ENCODE measurements around the gene MAJIN. TPM values are rescaled to one million over a fixed set of nuclear protein-coding genes. Genes with fewer than 3 reads are reported as not detected.

MAJIN gene
- polyA plus RNA-seq, 3 donors, result 0.76 to 1.2 (median 1.1) TPM

DNA sequence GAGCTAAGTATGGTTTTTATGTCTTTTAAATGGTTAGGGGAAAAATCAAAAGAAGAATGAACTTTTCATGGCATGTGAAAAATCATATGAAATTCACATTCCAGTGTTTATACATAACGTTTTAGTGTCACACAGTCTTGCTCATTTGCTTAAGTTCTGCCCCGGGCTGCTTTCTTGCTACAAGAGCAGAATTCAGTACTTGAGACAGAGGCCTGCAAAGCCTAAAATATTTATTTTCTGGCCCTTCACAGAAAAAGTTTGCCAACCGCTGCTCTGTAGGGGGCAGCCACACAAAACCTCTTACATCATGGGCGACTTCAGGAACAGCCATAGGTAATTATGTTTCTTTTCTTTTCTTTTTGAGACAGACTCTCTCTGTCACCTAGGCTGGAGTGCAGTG lies 53.9 kb downstream of the MAJIN start:
- peak in 1 of 11 donors; percentile 17 for DNase-seq (ENCODE audit: extremely low read depth in 1 of 11, low read depth in 9 of 11, low spot score in 4 of 11)

DNA sequence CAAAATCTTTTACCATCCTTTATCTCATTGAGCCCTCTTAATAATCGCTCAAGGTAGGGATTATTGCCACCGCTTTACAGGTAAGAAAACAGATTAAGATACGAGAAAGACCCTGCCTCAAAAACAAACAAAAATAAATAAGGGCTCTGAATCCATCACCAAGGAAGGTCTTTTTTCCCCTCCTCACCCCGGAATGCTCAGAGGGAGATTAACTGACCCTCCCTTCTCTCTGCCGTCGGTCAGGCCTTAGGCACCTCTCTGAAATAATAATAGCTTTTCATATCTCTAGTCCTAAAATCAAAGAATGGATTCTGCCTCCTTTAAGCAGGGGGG lies 54.3 kb downstream of the MAJIN start:
- no peak for DNase-seq (ENCODE audit: extremely low read depth in 1 of 11, low read depth in 9 of 11, low spot score in 4 of 11)

DNA sequence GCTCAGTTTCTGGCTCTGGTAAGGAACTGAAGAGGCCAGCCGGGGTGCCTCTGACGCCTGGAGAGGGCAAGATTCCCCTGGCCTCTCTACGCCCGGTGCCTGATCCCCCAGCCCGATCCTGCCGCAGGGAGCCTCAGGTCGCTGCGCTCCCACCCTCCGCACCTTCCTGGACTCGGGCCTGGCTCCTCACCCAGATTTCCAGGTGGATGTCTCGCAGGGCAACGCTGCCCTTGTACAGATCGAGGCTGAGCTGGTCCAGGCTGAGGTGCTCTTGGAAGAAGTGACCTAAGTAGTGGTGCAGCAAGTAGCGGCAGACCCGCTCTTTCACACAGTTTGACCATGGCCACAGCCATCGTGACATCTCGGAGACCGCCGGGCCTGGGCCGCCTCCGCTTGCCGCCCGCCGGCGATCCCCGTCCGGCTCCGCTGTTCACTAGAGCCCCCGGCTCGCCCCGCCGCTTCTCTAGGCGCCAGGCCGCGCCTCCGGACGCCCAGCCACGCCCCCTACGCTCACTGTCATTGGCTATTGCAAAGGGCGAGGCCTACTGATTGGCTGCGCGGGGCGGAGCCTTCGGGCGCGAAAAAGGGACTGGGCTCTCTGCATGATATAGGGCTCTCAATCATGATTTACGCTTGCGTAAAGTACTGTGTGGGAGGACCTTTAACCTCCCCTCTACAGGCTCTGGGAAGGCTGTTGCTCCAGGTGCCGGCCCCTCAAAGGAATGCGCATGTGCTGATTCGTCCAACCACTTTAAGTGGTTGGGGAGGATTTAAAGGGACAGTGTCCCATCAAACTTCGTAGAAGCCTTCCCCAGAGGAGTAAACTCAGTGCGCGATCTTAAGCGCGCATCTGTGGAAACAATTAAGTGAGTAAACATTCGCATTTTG lies 54.9 kb downstream of the MAJIN start, which contains the start of gene ATG2A:
Gene ATG2A, minus strand, starts transcription at position 435 of the 888 bp plus-strand sequence. Its CDS starts 74 bp downstream, at position 361.
- DNase-seq (ENCODE audit: extremely low read depth in 1 of 11, low read depth in 9 of 11, low spot score in 4 of 11), result peak; percentile 98 to 100 (median 99)

DNA sequence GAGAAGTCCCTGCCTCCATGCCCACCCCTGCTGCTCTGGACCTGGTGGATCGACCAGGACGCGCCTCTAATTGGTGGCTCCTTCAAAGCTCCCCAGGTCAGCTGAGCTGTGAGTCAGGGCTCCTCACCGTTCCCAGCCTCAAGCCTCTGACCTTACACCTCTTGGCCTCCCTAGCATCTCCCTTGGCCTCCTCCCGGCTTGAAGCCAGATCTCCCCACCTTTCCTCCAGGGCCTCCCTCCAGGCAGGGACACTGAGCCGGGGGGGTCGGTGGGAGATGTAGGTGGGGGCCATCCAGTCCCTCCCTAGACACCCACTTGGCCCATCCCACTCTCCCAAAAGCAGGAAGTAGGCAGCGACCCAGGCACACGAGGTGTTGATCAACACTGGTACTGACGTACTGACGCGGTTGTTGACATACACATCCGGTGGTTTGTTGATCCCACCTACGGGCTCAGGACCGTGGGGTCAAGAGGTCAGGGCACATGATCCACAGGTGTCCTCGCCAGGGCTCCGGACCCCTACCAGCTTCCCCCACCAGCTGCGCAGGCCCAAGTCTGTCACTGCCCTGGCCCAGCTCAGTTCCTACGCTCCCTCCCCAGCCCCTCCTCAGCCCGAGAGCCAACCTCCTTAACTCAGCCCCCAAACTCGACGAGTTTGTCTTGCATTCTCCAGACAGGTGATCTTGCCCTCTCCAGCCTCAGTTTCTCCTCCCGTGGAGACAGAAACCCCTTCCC lies 55.7 kb downstream of the MAJIN start:
- DNase-seq (ENCODE audit: extremely low read depth in 1 of 11, low read depth in 9 of 11, low spot score in 4 of 11), result no peak

DNA sequence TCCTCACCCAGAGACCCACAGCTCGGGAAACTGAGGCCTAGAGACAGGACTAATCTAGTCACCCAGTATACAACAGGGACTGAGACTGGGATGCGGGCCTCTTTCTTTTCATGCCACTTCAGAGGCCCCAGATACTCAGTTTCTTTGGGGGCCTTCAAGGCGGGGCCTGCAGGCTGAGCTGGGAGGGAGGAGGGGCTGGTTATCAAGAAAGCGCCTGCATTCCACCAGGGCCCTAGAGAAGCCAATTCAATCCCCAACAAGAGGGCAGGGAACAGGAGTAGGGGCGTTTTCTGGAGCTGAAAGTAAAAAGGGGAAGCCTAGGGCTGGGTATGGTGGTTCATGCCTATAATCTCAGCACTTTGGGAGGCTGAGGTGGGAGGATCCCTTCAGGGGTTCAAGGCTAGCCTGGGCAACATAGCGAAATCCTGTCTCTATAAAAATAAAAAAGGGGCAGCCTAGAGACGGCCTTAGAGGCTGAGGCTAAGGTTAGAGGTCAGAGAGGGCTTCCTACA lies 56.5 kb downstream of the MAJIN start:
- DNase-seq (ENCODE audit: extremely low read depth in 1 of 11, low read depth in 9 of 11, low spot score in 4 of 11), result no peak

DNA sequence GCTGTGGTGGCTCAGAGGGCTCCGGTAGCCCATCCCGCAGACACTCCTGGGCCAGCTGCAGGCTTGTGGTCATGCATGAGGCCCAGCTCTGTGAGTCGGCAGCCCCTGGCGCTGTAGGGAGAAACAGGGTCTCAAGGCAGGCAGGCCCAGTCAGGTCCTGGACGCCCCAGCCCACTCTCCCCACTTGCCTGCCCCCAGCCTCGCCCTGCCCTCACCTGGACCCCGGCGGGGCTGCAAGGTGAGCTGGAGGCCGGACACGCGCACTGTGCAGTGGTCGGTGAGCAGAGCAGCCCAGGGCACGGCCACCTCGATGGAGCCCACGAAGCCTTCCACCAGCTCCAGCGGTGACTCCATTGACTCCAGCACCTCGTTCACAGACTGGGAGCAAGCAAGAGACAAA lies 57.8 kb downstream of the MAJIN start:
- DNase-seq (ENCODE audit: extremely low read depth in 1 of 11, low read depth in 9 of 11, low spot score in 4 of 11), result no peak

DNA sequence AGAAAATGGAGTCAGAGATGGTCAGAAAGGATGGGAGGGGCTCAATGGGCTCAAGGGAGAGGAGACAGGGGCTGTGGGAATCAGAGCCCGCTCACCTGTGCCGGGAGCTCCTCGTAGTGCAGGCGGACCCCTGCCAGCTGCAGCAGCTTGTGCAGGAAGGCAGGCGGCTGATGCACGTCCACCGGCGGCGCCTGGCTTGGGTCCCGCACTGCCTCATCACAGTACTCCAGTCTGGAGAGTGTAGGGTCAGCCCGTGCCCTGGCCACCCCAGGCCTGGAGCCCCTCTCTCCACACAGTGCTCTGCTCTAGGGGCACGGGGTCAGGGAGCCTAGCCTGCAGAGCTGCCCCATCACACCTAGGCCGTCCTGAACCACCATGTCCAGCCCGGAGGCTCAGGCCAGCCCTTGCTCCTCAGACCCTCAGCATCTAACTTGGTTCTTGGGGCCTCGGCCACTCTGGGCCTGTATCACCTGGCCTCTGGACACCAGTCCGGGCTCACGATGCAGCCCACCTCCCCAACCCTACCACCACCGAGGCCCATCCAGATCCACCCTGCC lies 58.7 kb downstream of the MAJIN start:
- DNase-seq (ENCODE audit: extremely low read depth in 1 of 11, low read depth in 9 of 11, low spot score in 4 of 11), result no peak

DNA sequence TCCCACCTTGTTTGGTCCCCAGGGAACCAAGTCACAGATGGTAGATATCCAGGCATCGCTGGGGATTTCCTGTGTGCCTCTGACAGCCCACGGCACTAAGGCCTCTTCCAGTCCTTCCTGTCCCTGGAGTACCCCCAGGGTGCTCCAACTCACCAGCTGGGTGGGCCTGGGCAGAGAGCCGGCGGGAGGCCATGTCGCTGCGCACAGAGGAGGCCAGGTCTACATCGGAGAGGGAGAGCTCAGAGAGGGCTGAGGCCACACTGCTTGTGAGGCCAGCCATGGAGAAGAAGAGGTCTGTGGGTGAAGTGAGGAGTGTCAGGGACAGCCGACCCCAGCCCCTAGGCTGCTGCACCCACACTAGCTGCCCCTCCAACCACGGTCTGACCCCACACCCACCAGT lies 60.2 kb downstream of the MAJIN start:
- DNase-seq (ENCODE audit: extremely low read depth in 1 of 11, low read depth in 9 of 11, low spot score in 4 of 11), result no peak

DNA sequence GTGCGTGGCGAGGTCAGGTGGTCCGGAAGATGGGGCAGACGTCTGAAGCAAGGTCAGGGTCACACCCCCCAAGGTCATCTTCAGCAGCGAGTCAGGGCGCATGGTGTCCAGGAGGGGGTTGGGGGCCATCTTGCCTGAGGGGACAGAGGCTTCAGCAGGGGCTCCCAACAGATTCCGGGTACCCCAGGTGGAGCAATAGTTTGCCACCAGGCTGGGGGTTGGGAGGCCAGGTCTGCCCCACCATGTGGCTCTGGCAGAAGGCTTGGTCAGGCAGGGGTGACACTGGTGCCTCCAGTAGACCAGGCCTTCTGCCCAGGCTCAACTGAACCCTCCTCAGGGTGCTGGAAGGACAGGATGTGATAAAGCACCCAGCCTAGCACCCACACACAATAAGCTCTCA lies 60.8 kb downstream of the MAJIN start:
- no peak for DNase-seq (ENCODE audit: extremely low read depth in 1 of 11, low read depth in 9 of 11, low spot score in 4 of 11)

DNA sequence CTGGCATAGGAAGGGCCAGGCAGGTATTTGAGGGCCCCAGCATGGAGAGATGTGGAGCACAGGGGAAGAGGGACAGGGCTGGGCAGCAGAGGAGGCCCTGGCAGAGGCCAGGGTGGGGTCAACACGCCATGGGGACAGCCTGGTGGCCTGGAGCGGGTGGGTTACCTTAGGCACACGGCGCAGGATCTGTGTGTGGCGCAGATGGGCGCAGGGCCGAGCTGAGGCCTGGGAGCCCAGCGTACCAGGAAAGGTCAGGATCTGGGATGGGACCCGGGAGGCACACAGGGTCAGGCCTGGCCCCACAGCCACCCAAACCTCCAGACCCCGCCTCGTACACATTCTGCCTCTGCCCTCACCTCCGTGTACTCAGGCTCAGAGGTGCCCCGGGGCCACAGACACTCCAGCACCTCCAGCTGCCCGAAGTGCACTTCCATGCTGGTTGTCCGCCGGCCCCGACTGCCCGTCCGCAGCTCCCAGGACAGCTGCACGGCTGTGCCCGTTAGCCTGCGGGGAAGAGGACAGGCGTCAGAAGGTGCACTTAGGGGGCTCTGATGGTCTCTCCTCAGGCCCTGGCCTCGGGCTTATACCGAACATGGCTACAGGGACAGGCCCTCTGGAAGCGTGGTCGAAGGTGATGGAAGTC lies 61.3 kb downstream of the MAJIN start:
- no peak for DNase-seq (ENCODE audit: extremely low read depth in 1 of 11, low read depth in 9 of 11, low spot score in 4 of 11)

DNA sequence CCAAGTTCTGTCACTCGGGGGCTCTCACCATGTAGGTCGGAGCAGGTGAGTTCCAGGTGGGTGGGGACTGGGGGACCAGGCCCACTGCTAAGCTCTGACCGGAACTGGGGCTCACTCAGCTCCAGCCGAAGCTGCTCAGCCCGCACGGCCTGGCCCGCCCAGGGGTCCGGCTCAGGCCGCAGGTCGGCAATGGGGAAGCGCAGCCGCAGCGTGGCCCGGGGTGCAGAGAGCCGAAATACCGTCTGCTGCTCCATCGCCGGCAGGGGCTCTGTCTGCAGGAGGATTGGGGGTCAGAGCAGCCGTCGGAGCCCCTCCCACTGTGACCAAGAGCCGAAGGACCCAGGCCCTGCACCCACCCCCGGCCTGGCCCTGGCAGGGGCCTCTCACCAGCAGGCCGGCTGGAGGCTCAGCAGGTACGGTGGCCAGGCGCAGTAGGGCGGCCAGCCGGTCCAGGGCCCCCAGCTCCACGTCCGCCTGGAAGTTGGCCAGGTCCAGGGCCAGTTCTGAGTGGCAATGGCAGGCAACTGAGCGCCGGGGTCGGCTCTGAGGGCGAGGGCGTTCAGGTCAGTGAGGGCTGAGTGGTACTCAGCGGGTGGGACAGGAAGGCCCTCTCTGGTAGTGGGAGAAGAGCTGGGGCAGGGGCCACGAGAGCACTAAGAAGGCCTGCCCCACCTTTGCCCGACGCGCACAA lies 62.1 kb downstream of the MAJIN start:
- no peak for DNase-seq (ENCODE audit: extremely low read depth in 1 of 11, low read depth in 9 of 11, low spot score in 4 of 11)

DNA sequence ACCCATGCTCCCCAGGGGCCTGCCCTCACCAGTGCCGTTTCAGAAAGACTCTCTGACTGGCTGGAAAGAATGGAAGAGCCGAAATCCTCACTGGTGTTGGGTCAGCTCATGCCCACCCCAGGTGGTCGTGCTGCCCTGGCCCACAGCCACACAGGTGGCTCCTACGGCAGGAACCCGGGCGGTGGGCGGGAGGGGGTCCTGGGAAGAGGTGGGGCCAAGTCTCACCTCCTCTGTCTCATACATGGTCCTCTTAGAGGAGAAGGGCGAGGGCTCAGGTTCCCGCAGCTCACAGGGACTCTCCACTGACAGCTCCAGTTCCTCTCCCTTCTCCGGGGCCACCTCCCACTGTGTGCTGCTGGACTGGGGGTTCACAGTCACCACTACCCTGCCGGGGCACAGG lies 63.1 kb downstream of the MAJIN start:
- DNase-seq (ENCODE audit: extremely low read depth in 1 of 11, low read depth in 9 of 11, low spot score in 4 of 11), result no peak

DNA sequence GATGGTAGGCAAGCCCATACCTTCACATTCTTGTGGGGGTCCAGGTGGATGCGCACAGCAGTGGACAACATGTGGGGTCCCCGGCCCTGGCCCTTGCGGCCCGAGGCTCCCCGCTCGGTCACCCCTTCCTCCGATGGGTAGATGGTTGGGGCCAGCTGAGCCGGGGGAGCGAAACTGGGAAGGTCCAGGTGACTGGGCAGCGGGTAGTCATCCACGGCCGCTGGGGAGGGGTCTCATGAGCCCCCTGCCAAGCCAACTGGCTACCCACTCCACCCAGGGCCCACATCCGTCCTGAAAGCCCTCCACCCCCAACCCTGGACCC lies 65.6 kb downstream of the MAJIN start:
- no peak for DNase-seq (ENCODE audit: extremely low read depth in 1 of 11, low read depth in 9 of 11, low spot score in 4 of 11)

DNA sequence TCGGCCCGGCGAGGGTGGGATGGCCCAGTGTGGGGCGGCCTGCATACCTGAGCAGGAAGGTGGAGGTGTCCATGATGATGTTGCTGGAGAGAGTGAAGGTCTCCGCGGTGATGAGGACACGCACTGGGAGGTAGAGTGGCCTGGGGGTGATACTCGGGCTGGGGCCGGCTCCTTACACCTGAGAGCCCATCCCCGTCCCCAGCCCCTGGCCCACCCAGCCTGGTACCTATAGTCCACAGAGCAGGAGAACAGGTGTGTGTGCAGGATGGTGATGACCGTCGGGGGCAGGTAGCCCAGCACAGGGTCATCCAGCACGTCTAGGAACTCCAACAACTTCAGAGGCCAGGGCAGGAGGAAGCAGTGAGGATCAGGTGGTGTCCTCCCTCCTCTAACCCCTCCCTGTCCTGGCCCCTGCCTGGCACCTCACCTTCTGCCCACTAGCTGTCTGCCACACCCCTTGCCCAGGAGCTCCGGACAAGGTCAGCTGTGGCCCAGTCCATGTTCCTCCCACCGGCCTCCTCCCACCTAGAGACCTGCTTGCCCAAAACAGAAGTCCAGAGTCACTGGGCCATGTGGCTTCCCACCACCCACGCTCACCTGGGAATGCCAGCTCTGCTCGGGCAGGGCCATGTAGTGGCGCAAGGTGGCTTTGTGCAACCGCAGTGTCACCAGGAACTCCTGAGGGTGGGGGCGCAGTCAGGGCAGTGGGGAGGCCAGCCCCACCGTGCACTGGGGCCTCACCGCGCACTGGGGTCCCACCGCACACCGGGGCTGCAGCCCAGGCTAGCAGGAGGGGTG lies 66.2 kb downstream of the MAJIN start:
- DNase-seq (ENCODE audit: extremely low read depth in 1 of 11, low read depth in 9 of 11, low spot score in 4 of 11), result no peak

DNA sequence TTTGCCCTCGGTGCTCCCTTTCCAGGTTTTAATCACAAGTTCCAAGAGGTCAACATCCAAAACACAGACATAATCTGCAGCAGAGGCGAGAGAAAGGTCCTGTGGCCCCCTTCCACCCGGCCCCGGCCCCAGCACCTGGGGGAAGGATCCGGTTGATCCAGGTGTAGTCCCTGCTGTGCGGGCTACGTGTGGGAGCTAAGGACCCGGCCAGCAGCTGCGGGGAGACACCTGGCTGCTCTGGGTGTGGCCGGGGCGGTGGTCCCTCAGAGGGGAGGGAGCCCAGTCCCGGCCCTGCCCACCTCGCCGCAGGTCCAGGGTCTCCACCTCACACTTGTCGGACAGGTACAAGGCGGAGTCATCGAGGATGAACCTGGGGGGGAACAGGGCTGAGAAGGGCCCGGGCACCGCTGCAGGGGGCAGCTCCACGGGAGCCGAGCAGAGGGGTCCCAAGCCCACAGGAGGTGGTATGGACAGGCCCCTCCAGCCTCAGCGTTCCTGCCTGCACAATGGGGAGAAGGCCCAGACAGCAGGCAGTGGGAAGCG lies 68.5 kb downstream of the MAJIN start:
- no peak for DNase-seq (ENCODE audit: extremely low read depth in 1 of 11, low read depth in 9 of 11, low spot score in 4 of 11)

DNA sequence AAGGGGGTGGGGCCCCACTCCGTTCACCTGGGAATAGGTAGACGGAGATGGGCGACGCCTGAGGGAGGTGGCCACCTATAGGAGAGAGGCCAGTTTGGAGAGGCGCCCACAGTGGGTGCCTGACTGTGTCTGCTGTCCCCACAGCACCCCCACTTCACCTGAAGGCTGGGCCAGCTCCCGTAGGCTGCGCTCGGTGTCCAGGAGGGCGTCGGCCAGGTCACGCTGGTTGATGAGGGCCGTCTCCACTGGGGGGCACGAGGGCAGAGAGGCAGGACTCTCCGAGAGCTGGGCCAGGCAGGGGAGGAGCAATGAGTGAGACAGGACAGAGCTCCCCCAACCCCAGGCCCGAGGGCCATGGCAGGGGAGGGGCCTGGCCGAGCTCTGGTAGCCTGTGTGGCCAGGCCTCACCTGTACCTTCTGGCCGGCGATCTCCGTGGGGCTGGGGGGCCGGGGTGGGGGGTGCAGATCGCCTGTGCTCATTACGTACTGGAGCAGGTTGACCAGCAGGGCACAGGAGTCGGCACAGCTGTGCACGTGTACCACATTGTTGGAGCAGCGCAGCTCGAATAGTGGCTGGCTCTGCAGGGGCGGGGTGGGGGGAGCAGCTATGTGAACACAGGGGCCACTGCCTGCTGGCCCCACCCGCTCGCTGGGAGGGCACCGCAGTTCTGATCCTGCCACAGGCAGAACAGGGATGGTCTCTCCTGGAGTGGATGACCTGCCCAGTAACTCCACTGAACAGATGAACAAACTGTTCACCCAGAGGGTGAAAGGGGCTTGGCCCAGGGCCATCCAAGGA lies 69.6 kb downstream of the MAJIN start:
- DNase-seq (ENCODE audit: extremely low read depth in 1 of 11, low read depth in 9 of 11, low spot score in 4 of 11), result no peak

DNA sequence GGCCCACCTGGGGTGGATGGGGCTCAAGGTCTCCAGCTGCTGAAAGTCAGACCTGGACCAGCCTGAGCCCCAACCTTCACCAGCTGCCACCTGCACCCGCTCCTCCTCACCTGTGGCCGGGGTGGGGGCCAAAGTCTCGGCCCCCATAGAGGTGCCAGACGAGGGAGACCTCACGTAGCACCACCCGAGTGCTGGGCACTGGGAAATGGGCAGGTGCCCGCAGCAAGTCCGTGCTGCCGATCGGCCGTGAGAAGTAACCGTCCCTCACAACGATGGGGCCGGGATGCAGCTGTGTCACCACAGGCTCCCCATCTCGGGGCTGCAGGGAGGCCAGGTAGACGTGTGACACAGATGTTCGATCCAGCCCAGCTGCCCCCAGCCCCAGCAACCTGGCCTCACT lies 71.1 kb downstream of the MAJIN start:
- no peak for DNase-seq (ENCODE audit: extremely low read depth in 1 of 11, low read depth in 9 of 11, low spot score in 4 of 11)
